Glomerular visceral epithelial cell (primary cell): ENCODE data around the gene ZNF559.
"Not testable (repeated sequence)": the region's sequence is repeated elsewhere in the genome, so short reads cannot be mapped to it uniquely, and the experiment has no call there.

Experiments
- DNase-seq: peaks from one replicate; pipeline ENCODE4 v3.0.0-alpha.2; 2016; ENCODE audit errors: extremely low spot score

ZNF559 gene

GRCh38 chr19:9323919-9324583, at the start of gene ZNF559:
ZNF559 (plus strand) TSS chr19:9324179; CDS start chr19:9338550, 14,371 bp downstream.
- peak; percentile 93 for DNase-seq

- DNase-seq, result not testable (repeated sequence)
These were observed 40.5 kb upstream of the ZNF559 start for GRCh38 chr19:9283485-9283884.

- no peak for DNase-seq
These were observed 34.6 kb upstream of the ZNF559 start for GRCh38 chr19:9289231-9289884.

GRCh38 chr19:9295411-9295849, 28.5 kb upstream of the ZNF559 start:
- DNase-seq, result peak; percentile 22

GRCh38 chr19:9296336-9296735, 27.6 kb upstream of the ZNF559 start:
- no peak for DNase-seq

- peak; percentile 26 for DNase-seq
These were observed 17.5 kb upstream of the ZNF559 start for GRCh38 chr19:9306443-9306842.

GRCh38 chr19:9308091-9308770, 15.7 kb upstream of the ZNF559 start:
- no peak for DNase-seq

- DNase-seq, result peak; percentile 98
These were observed 14.6 kb upstream of the ZNF559 start, which contains the start of gene ZNF699 for GRCh38 chr19:9309139-9309973. ZNF699 (minus strand) TSS chr19:9309838; CDS start chr19:9305119, 4,719 bp downstream.

GRCh38 chr19:9309974-9310446, 14.0 kb upstream of the ZNF559 start:
- no peak for DNase-seq

- no peak for DNase-seq
These were observed 10.2 kb upstream of the ZNF559 start for GRCh38 chr19:9313756-9314155.

- no peak for DNase-seq
These were observed 2.6 kb upstream of the ZNF559 start for GRCh38 chr19:9321338-9321737.

GRCh38 chr19:9321756-9322155, 2.2 kb upstream of the ZNF559 start:
- DNase-seq, result not testable (repeated sequence)

- DNase-seq, result not testable (repeated sequence)
These were observed 1.8 kb upstream of the ZNF559 start for GRCh38 chr19:9322201-9322600.

GRCh38 chr19:9323557-9323918, 441 bp upstream of the ZNF559 start:
- DNase-seq, result no peak

GRCh38 chr19:9324584-9324962, 594 bp downstream of the ZNF559 start:
- no peak for DNase-seq

- no peak for DNase-seq
These were observed 6.0 kb downstream of the ZNF559 start for GRCh38 chr19:9329999-9330398.

GRCh38 chr19:9342610-9343304, 18.8 kb downstream of the ZNF559 start:
- no peak for DNase-seq

- no peak for DNase-seq
These were observed 21.0 kb downstream of the ZNF559 start for GRCh38 chr19:9345005-9345404.

GRCh38 chr19:9348253-9348652, 24.3 kb downstream of the ZNF559 start:
- DNase-seq, result no peak

GRCh38 chr19:9348671-9349070, 24.7 kb downstream of the ZNF559 start:
- no peak for DNase-seq

- no peak for DNase-seq
These were observed 28.5 kb downstream of the ZNF559 start for GRCh38 chr19:9352505-9352904.
